Measurements from ENCODE around the gene BLM. TPM values are rescaled to one million over a fixed set of nuclear protein-coding genes. Genes with fewer than 3 reads are reported as not detected.
"Not testable (repeated sequence)": the region's sequence is repeated elsewhere in the genome, so short reads cannot be mapped to it uniquely, and the experiment has no call there.

The BLM gene
- total RNA-seq, 1 donor from 2014 or later, result 44.8 TPM

DNA sequence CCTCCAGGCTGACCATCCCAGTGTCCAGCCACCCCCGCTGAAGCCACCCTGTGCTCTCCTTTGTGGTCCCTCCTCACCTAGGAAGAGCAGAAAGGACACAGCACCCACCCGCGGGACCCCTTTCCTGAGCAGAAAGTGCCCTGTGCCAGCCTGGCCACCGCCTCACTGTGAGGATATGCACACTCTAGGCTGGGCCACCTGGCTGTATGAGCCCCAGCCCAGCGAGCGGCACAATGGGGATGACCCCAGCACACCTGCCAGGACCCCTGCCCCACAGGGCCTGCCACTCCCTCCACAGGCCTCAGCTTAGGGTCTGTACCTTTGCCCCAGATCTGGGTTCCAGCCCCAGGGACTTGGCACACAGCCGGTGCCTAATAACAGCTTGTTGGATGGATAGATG lies 103.3 kb downstream of the BLM start:
- no peak for DNase-seq (ENCODE audit: low read depth, low spot score)
- no peak for TF ChIP-seq CTCF (conservative IDR thresholded peaks at IDR 0.05)

DNA sequence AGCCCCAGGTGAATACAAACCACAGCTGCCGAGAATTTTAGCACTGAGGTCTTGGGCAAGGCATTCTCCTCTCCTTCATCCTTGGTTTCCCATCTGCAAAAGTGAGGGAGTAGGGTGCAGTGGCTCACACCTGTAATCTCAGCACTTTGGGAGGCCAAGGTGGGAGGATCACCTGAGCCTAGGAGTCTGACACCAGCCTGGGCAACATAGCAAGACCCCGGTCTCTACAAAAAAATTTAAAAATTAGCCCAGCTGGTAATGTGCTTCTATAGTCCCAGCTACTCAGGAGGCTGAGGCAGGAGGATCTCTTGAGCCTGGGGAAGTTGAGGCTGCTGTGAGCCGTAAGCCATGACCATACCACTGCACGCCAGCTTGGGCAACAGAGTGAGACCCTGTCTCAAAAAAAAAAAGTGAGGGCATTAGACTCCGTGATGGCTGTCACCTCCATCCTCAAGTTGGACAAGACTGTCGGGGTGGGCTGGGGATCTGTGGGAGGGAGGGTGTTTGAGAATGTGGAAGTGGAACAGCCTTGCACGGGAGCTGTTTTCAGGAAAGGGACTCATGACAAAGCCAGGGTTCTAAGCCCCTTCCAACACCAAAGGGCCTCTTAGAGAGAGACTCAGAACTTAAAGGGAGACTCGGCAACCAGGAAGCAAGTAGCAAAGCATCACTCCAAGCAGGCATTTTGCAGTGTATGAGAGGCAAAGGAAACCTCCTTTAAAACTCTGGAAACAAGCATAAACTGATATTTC lies 105.2 kb downstream of the BLM start:
- no peak for TF ChIP-seq CTCF (conservative IDR thresholded peaks at IDR 0.05)
- H3K4me3 Mint-ChIP-seq, result no peak overlapping the region
- no peaks in the 10 kb centered on the region for H3K9me3 Mint-ChIP-seq
- no peaks in the 10 kb centered on the region for H3K36me3 Mint-ChIP-seq (ENCODE audit: low read depth)
- peaks cover 6% of the 10 kb centered on the region for H3K4me1 Mint-ChIP-seq
- H3K27ac Mint-ChIP-seq (ENCODE audit: unreplicated experiment), result no peak overlapping the region
- H3K27me3 Mint-ChIP-seq (ENCODE audit: low read depth), result peaks cover 2% of the 10 kb centered on the region
- no peak for DNase-seq (ENCODE audit: low read depth, low spot score)

More for the DNA sequence above, 103.3 kb downstream of the BLM start:
- no peaks in the 10 kb centered on the region for H3K9me3 Mint-ChIP-seq
- H3K4me1 Mint-ChIP-seq, result peaks cover 6% of the 10 kb centered on the region
- H3K4me3 Mint-ChIP-seq, result no peak overlapping the region
- no peak overlapping the region for H3K27ac Mint-ChIP-seq (ENCODE audit: unreplicated experiment)
- H3K36me3 Mint-ChIP-seq (ENCODE audit: low read depth), result no peaks in the 10 kb centered on the region
- H3K27me3 Mint-ChIP-seq (ENCODE audit: low read depth), result peaks cover 2% of the 10 kb centered on the region

GRCh38 chr15:90823455-90823974 lies 106.4 kb downstream of the BLM start:
- H3K4me3 Mint-ChIP-seq, result no peak overlapping the region
- H3K27me3 Mint-ChIP-seq (ENCODE audit: low read depth), result peaks cover 2% of the 10 kb centered on the region
- DNase-seq (ENCODE audit: low read depth, low spot score), result no peak
- TF ChIP-seq CTCF (conservative IDR thresholded peaks at IDR 0.05), result no peak
- peaks cover 6% of the 10 kb centered on the region for H3K4me1 Mint-ChIP-seq
- no peaks in the 10 kb centered on the region for H3K36me3 Mint-ChIP-seq (ENCODE audit: low read depth)
- H3K27ac Mint-ChIP-seq (ENCODE audit: unreplicated experiment), result no peak overlapping the region
- no peaks in the 10 kb centered on the region for H3K9me3 Mint-ChIP-seq

DNA sequence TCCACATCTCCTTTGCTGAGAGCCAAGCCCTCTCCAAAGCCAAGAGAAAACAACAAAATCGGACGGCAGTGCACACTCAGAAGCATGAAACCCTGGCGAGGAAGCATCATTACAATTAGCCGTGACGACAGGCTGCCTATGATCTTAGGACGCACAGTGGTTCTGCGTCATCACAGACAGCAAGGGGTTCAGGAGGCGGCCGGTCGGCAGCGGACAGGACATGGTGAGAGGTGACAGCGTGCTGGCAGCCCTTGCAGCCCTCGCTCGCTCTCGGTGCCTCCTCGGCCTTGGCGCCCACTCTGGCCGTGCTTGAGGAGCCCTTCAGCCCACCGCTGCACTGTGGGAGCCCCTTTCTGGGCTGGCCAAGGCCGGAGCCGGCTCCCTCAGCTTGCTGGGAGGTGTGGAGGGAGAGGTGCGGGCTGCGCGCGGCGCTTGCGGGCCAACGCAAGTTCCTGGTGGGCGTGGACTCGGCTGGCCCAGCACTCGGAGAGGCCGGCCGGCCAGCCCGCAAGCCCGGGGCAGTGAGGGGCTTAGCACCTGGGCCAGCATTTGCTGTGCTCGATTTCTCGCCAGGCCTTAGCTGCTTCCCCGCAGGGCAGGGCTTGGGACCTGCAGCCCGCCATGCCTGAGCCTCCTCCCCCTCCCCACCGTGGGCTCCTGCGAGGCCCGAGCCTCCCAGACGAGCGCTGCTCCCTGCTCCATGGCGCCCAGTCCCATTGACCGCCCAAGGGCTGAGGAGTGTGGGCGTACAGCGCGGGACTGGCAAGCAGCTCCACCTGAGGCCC lies 108.2 kb downstream of the BLM start:
- H3K27me3 Mint-ChIP-seq (ENCODE audit: low read depth); H3K4me3 Mint-ChIP-seq; H3K36me3 Mint-ChIP-seq (ENCODE audit: low read depth); H3K9me3 Mint-ChIP-seq; DNase-seq (ENCODE audit: low read depth, low spot score); H3K4me1 Mint-ChIP-seq: not testable (repeated sequence)
- peak overlapping the region; percentile 62 for H3K27ac Mint-ChIP-seq (ENCODE audit: unreplicated experiment)

DNA sequence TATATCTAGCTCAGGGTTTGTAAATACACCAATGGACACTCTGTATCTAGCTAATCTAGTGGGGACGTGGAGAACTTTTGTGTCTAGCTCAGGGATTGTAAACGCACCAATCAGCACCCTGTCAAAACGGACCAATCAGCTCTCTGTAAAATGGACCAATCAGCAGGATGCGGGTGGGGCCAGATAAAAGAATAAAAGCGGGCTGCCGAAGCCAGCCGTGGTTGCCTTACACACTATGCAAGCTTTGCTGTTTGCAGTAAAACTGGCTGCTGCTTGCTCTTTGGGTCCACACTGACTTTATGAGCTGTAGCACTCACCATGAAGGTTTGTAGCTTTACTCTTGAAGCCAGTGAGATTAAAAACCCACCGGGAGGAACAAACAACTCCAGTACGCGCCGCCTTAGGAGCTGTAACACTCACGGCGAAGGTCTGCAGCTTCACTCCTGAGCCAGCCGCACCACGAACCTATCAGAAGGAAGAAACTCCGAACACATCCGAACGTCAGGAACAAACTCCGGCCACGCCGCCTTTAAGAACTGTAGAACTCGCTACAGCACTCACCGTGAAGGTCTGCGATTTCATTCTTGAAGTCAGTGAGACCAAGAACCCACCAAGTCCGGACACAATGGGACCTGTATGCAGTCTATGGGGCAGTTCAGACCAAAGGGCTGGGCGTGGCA lies 109.2 kb downstream of the BLM start:
- H3K36me3 Mint-ChIP-seq (ENCODE audit: low read depth); DNase-seq (ENCODE audit: low read depth, low spot score); H3K4me1 Mint-ChIP-seq; H3K27ac Mint-ChIP-seq (ENCODE audit: unreplicated experiment); H3K9me3 Mint-ChIP-seq; H3K27me3 Mint-ChIP-seq (ENCODE audit: low read depth); H3K4me3 Mint-ChIP-seq: not testable (repeated sequence)

GRCh38 chr15:90826886-90827435 lies 109.8 kb downstream of the BLM start:
- TF ChIP-seq CTCF (conservative IDR thresholded peaks at IDR 0.05), result no peak
- Mint-ChIP-seq H3K27ac (ENCODE audit: unreplicated experiment) (no peak overlapping the region), H3K36me3 (ENCODE audit: low read depth) (no peaks in the 10 kb centered on the region), H3K27me3 (ENCODE audit: low read depth) (peaks cover 2% of the 10 kb centered on the region), H3K4me3 (no peak overlapping the region), H3K4me1 (peaks cover 6% of the 10 kb centered on the region), H3K9me3 (no peaks in the 10 kb centered on the region)
- no peak for DNase-seq (ENCODE audit: low read depth, low spot score)

Data from neural crest cell (in vitro differentiated cells).